K562 (cell line): ENCODE measurements around the gene ISY1. TPM values are rescaled to one million over a fixed set of nuclear protein-coding genes. Genes with fewer than 3 reads are reported as not detected.
A peak's percentile ranks its signal among the peaks of the same experiment; 100 is the strongest.

Experiments
- E2F3 ChIP-seq: fragments of 250-450 bp; sonication (Bioruptor Pico); IDR thresholded peaks from 2 replicates; pipeline ENCODE4 v1.4.0; 2020; ENCODE audit warnings: mild to moderate bottlenecking
- NR1H2 ChIP-seq: sonication (generic); formaldehyde crosslinking; IDR thresholded peaks from 2 replicates; pipeline ENCODE4 v1.4.0; 2020; ENCODE audit warnings: mild to moderate bottlenecking, missing genetic modification reagents
- RAD21 ChIP-seq, 2 experiments: fragments of 250-450 bp in 1 of 2; fragments of 450-650 bp in 1 of 2; sonication (Bioruptor Pico) in 1 of 2; formaldehyde crosslinking in 1 of 2; IDR thresholded peaks in 1 of 2; conservative IDR thresholded peaks in 1 of 2; 2 replicates each; pipeline versions ENCODE4 v1.4.0 to v1.8.0; 2020 to 2022; ENCODE audit warnings: mild to moderate bottlenecking in 2 of 2, moderate library complexity in 1 of 2
- RBM14 ChIP-seq: fragments of 200-400 bp; formaldehyde crosslinking; IDR thresholded peaks from 2 replicates; pipeline ENCODE4 v1.6.1; 2018; ENCODE audit warnings: low read depth, mild to moderate bottlenecking, low read length, moderate library complexity, borderline replicate concordance; ENCODE audit not compliant: insufficient read depth
- ZNF232 ChIP-seq: sonication (generic); formaldehyde crosslinking; IDR thresholded peaks from 2 replicates; pipeline ENCODE4 v1.8.0; 2022; ENCODE audit warnings: mild to moderate bottlenecking, missing genetic modification reagents
- ZNF280B ChIP-seq: fragments of 250-450 bp; sonication (Bioruptor Pico); IDR thresholded peaks from 2 replicates; pipeline ENCODE4 v1.5.1; 2021; ENCODE audit warnings: mild to moderate bottlenecking
- ZZZ3 ChIP-seq: fragments of 450-650 bp; IDR thresholded peaks from 2 replicates; pipeline ENCODE4 v1.6.1; 2016; ENCODE audit warnings: antibody characterized with exemption, mild to moderate bottlenecking, moderate library complexity
- polyA plus RNA-seq, 8 experiments: library from polyadenylated mRNA; depleted of rRNA in 4 of 8; stranded (reverse) in 5 of 8; unstranded in 3 of 8; fragments of >200 nt; fragmentation: Nextera tagmentation in 2 of 8; fragmentation: Illumina TruSeq in 1 of 8; extraction: Ambion mirVana in 2 of 8; extraction: Trizol in 1 of 8; gene quantifications; 2 replicates each; pipeline versions ENCODE4 v1.2.1 to v1.2.3, GENCODE V29; 2011 to 2014; ENCODE audit warnings: inconsistent platforms in 1 of 8, missing spikeins in 1 of 8
- total RNA-seq, 7 experiments: library from RNA; depleted of rRNA in 6 of 7; stranded (reverse); fragments of >200 nt in 6 of 7; fragmentation: Illumina TruSeq in 2 of 7; extraction: Trizol in 2 of 7; gene quantifications; 2 replicates each; pipeline versions ENCODE4 v1.2.1 to v1.2.3, GENCODE V29; 2011 to 2021; ENCODE audit warnings: low replicate concordance in 1 of 7
- TF ChIP-seq, protein P1 (sequence below): fragments of 450-650 bp; IDR thresholded peaks from 2 replicates; pipeline ENCODE4 v1.6.1; 2016; ENCODE audit warnings: borderline replicate concordance
- TF ChIP-seq, protein P2 (sequence below), 2 experiments: fragments of 450-650 bp; IDR thresholded peaks; 2 replicates each; pipeline ENCODE4 v1.6.1; 2016; ENCODE audit warnings: mild to moderate bottlenecking in 2 of 2, borderline replicate concordance in 1 of 2, low read depth in 1 of 2, moderate library complexity in 1 of 2
- TF ChIP-seq, protein P3 (sequence below): sonication (generic); formaldehyde crosslinking; IDR thresholded peaks from 2 replicates; pipeline ENCODE4 v1.8.0; 2023; ENCODE audit warnings: mild to moderate bottlenecking, missing genetic modification reagents

Gene ISY1
- total and polyA plus RNA-seq, 9 of the 15 experiments (the other 6 are each of a cell fraction or from before 2014, with no cell fraction given): 23.5 to 50.0 (median 32.9) TPM

DNA sequence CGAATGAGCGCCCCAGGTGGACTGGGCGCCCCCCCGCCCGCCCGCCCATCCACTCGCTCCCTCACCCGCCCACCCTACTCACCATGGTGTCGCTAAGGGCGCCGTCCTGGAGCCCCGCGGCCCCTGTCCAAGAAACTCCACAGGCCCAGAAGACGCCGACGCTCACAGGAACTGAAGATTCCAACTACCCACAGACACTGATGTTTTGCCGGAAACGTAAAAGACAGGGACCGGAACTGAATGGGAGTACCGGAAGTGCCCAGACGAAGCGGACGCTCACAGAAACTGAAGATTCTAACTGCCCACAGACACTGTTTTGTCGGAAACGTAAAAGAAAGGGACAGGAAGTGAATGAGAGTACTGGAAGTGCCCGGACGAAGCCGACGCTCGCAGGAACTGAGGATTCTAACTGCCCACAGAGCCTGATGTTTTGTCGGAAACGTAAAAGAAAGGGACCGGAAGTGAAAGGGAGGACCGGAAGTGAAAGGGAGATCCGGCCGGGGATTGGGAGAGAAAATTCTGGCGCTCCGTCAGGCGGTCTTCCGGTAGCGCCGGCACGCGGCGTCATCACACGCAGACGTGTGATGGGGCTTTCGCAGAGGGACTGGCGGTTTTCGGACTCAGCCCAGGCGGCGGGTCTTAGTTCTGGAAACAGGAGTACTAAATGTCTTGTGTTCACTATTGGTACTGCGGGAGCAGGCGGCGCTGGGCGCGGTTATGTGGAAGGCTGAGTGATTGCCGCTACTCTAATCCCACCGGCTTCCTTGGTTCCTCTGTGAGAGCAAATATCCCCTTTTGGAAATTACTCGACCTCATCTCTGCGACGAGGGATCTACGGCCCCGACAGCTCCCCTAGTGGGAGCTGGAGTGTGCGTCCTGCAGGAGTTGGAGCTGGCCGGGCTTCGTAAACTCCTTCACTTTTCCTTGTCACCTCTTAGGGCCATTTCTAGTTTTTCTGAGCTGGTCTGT lies at the start of gene ISY1 (continued):
- TF ChIP-seq E2F3 (CRISPR knock-in tag) (no peak), ZNF280B (CRISPR knock-in tag) (no peak), RAD21 (CRISPR knock-in tag; conservative IDR thresholded peaks at IDR 0.05 in 1 of 2, IDR thresholded peaks at IDR 0.05 in 1 of 2) (peak in 1 of 2 experiments; percentile 37; a peak in 3 of 4 replicates), ZNF232 (CRISPR knock-in tag) (no peak), NR1H2 (no peak), ZZZ3 (peak; percentile 71; the same call in 1 of the 2 replicates), RBM14 (no peak)
- TF ChIP-seq, protein P1, sequence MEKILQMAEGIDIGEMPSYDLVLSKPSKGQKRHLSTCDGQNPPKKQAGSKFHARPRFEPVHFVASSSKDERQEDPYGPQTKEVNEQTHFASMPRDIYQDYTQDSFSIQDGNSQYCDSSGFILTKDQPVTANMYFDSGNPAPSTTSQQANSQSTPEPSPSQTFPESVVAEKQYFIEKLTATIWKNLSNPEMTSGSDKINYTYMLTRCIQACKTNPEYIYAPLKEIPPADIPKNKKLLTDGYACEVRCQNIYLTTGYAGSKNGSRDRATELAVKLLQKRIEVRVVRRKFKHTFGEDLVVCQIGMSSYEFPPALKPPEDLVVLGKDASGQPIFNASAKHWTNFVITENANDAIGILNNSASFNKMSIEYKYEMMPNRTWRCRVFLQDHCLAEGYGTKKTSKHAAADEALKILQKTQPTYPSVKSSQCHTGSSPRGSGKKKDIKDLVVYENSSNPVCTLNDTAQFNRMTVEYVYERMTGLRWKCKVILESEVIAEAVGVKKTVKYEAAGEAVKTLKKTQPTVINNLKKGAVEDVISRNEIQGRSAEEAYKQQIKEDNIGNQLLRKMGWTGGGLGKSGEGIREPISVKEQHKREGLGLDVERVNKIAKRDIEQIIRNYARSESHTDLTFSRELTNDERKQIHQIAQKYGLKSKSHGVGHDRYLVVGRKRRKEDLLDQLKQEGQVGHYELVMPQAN: 0 out of 2 replicates have a peak, but pooled peaks have one; percentile 21
- TF ChIP-seq, protein P2, sequence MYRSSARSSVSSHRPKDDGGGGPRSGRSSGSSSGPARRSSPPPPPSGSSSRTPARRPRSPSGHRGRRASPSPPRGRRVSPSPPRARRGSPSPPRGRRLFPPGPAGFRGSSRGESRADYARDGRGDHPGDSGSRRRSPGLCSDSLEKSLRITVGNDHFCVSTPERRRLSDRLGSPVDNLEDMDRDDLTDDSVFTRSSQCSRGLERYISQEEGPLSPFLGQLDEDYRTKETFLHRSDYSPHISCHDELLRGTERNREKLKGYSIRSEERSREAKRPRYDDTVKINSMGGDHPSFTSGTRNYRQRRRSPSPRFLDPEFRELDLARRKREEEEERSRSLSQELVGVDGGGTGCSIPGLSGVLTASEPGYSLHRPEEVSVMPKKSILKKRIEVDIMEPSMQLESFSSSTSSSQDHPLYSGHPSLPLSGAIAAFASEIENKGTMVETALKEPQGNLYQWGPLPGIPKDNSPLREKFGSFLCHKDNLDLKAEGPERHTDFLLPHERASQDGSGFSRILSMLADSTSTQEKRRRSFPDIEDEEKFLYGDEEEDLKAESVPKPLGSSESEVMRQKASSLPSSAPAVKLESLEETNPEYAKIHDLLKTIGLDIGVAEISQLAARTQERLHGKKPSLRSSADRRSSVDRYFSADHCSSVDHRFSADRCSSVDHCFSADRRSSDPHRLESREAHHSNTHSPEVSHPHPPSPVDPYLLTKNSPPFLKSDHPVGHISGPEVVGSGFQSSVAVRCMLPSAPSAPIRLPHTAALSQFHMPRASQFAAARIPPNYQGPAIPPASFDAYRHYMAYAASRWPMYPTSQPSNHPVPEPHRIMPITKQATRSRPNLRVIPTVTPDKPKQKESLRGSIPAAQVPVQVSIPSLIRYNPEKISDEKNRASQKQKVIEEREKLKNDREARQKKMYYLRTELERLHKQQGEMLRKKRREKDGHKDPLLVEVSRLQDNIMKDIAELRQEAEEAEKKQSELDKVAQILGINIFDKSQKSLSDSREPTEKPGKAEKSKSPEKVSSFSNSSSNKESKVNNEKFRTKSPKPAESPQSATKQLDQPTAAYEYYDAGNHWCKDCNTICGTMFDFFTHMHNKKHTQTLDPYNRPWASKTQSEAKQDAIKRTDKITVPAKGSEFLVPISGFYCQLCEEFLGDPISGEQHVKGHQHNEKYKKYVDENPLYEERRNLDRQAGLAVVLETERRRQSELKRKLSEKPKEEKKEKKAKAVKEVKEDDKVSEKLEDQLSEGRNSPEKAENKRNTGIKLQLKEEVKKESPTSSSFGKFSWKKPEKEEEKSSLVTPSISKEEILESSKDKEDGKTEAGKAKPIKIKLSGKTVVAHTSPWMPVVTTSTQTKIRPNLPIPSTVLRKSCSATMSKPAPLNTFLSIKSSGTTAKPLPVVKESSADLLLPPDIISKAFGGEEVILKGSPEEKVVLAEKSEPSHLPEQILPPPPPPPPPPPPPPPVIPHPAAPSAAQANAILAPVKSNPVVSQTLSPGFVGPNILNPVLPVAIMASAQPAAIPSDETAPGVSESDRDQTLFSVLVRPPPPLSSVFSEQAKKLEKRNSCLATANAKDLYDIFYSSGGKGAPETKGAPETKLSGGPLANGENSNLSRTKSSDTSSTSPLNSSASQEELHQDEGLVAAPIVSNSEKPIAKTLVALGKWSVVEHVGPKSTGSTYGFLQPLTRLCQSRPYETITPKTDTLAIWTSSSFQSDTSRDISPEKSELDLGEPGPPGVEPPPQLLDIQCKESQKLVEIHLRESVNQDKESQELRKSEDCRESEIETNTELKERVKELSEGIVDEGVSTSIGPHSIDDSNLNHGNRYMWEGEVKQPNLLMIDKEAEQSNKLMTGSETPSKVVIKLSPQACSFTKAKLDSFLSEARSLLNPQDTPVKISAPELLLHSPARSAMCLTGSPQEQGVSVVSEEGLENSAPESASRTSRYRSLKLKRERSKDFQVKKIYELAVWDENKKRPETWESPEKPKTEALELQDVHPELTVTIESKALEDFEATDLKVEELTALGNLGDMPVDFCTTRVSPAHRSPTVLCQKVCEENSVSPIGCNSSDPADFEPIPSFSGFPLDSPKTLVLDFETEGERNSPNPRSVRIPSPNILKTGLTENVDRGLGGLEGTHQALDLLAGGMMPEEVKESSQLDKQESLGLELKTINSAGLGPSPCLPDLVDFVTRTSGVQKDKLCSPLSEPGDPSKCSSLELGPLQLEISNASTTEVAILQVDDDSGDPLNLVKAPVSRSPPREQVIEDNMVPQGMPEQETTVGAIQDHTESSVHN (IDR thresholded peaks at IDR 0.05; ENCODE audit: borderline replicate concordance in 1 of 2, low read depth in 1 of 2): 0 out of 4 replicates have a peak, but pooled peaks of 1 of the 2 experiments have one; percentile 62
- TF ChIP-seq, protein P3, sequence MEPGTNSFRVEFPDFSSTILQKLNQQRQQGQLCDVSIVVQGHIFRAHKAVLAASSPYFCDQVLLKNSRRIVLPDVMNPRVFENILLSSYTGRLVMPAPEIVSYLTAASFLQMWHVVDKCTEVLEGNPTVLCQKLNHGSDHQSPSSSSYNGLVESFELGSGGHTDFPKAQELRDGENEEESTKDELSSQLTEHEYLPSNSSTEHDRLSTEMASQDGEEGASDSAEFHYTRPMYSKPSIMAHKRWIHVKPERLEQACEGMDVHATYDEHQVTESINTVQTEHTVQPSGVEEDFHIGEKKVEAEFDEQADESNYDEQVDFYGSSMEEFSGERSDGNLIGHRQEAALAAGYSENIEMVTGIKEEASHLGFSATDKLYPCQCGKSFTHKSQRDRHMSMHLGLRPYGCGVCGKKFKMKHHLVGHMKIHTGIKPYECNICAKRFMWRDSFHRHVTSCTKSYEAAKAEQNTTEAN (CRISPR knock-in tag): no peak
